Activated CD4-positive, alpha-beta memory T cell treated with anti-CD3 and anti-CD28 coated beads, Interleukin-2, amount 10 ng/mL, durations not matched to agents 7 days and 5 days (primary cell): ENCODE data around the gene PLXNC1. TPM values are rescaled to one million over a fixed set of nuclear protein-coding genes. Genes with fewer than 3 reads are reported as not detected.

ENCODE experiments used
- CTCF ChIA-PET: fragments of 350-600 bp; sonication (Branson Sonifier 250); formaldehyde crosslinking; loops from one replicate; lab custom pipeline; 2021; ENCODE audit warnings: antibody characterized with exemption, inconsistent platforms; lab: Charles Lee
- POLR2A ChIA-PET: fragments of 350-600 bp; sonication (Branson Sonifier 250); formaldehyde crosslinking; loops from one replicate; lab custom pipeline; 2021; ENCODE audit warnings: antibody characterized with exemption; lab: Charles Lee
- DNase-seq: peaks from one replicate; pipeline ENCODE4 v3.0.0-alpha.2; 2020
- H3K27ac Mint-ChIP-seq: one replicate; pipeline ENCODE4 v1.8.0; 2021; ENCODE audit warnings: mild to moderate bottlenecking, mixed read lengths
- H3K27me3 Mint-ChIP-seq: one replicate; pipeline ENCODE4 v1.8.0; 2021; ENCODE audit warnings: mixed read lengths
- H3K36me3 Mint-ChIP-seq: one replicate; pipeline ENCODE4 v1.8.0; 2021; ENCODE audit warnings: low read depth, mixed read lengths
- H3K4me1 Mint-ChIP-seq: one replicate; pipeline ENCODE4 v1.8.0; 2021; ENCODE audit warnings: mixed read lengths
- H3K4me3 Mint-ChIP-seq: one replicate; pipeline ENCODE4 v1.8.0; 2021; ENCODE audit warnings: mild to moderate bottlenecking, mixed read lengths
- H3K9me3 Mint-ChIP-seq: one replicate; pipeline ENCODE4 v1.8.0; 2021; ENCODE audit warnings: mixed read lengths
- total RNA-seq, 2 experiments: library from RNA; stranded (reverse); gene quantifications; one replicate each; pipeline ENCODE4 v1.2.3, GENCODE V29; 2021

The PLXNC1 gene
- total RNA-seq, 2 experiments from 2014 or later: 27.0 to 27.1 TPM

DNA sequence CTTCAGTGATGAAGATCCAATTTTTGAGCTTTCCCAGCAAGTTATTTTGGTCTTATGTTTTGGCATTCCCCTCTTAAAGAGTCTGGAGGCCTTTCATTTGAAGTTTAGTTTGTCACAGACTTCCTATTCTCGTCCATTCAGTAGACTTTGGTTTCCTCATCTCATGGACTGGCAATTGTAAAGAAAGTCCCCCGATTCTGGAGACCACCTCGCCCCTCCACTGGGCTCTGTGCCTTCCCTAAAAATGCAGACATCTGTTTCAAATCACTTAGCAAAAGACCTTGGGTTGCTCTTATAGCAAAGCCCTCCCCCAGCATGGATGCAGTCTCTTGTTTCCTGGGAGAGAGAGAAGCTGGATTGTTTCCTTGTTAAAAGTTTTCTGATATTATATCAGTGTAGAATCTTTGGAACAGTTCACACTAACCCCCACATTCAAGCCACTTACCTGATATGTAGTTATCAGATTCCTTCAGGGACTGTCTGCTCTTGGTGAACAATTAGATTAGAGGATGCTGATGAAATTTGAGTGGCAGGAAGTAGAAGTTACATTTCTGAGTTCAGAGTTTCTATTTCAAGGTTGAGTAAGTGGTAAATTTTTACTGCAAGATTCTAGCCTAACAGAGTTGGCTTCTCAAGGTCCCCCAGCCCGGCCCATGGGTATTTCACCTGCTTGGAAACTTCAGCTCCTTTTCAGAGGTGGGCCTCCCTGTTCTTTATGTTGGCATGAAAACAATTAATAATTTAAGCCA is 56.3 kb downstream of the PLXNC1 start:
- CTCF ChIA-PET: interaction anchor here (1.0 to 1.5 kb wide), 3 partner anchors 31 to 58 kb away, joined by 3 to 4 read pairs (median 3); partner anchors contain the start of gene PLXNC1

DNA sequence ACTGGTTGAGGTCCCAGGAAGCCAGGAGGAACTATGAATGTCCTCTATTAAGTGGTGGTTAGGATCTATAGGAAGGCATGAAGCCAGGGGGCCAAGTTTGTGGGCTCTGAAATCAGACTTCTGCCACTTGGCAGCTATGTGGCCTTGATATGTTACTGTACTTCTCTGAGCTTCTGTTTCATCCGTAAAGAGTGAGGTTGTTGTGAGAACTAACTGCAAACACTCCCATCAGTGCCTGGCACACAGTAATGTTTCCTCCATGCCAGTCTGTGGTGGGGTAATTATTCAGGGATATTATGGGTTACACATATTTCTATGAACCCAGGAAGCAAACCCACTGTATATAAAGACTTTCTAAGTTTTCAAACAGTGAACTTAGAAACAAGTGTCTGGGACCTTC is 57.4 kb downstream of the PLXNC1 start:
- peak; percentile 24 for DNase-seq
- Mint-ChIP-seq H3K4me3 (peak overlapping the region; percentile 74), H3K27ac (peak overlapping the region; percentile 96), H3K4me1 (peaks cover 74% of the 10 kb centered on the region), H3K36me3 (peaks cover 37% of the 10 kb centered on the region), H3K27me3 (no peaks in the 10 kb centered on the region), H3K9me3 (no peaks in the 10 kb centered on the region)
- ChIA-PET POLR2A (interaction anchor here (0.7 to 6.9 kb wide), 11 partner anchors 25 to 329 kb away, joined by 3 to 70 read pairs (median 5); partner anchors contain the start of gene PLXNC1), CTCF (interaction anchor here (0.7 to 1.5 kb wide), 5 partner anchors 54 to 1411 kb away, joined by 3 to 7 read pairs (median 3); partner anchors contain the start of gene PLXNC1)

More for the DNA sequence above, 56.3 kb downstream of the PLXNC1 start:
- Mint-ChIP-seq H3K4me3 (peak overlapping the region; percentile 54), H3K27ac (peak overlapping the region; percentile 71), H3K9me3 (no peaks in the 10 kb centered on the region), H3K36me3 (peaks cover 40% of the 10 kb centered on the region), H3K4me1 (peaks cover 77% of the 10 kb centered on the region), H3K27me3 (no peaks in the 10 kb centered on the region)
- POLR2A ChIA-PET: interaction anchor here (0.7 to 6.9 kb wide), 10 partner anchors 17 to 100 kb away, joined by 3 to 70 read pairs (median 6); partner anchors contain the start of gene PLXNC1
- DNase-seq: peak; percentile 22

DNA sequence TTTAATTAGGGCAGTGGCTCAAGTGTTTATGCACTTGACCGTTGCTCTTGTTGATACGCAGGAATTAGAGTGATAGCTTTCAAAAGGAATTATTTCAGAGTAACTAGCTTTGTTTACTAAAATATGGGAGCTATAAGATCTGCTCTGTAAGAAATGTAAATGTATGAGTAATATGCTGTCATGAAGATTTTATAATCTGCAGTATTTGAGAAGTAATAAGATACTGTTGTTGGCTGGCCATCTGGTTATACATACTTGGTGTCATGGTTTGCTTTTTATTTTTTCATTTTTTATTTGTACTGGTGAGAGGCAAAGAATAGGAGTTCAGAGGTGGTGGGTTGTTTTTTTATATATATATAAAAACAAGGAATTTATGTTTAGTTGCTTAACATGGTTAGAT is 58.5 kb downstream of the PLXNC1 start:
- Mint-ChIP-seq H3K27me3 (no peaks in the 10 kb centered on the region), H3K4me3 (peak overlapping the region; percentile 74), H3K4me1 (peaks cover 78% of the 10 kb centered on the region), H3K9me3 (peaks cover 2% of the 10 kb centered on the region), H3K27ac (peak overlapping the region; percentile 96), H3K36me3 (peaks cover 42% of the 10 kb centered on the region)
- ChIA-PET CTCF (interaction anchor here (0.7 to 1.5 kb wide), 5 partner anchors 55 to 291 kb away, joined by 3 to 7 read pairs (median 3); no protein-coding TSS in a partner anchor), POLR2A (interaction anchor here (0.6 to 6.9 kb wide), 9 partner anchors 9 to 98 kb away, joined by 3 to 70 read pairs (median 6); partner anchors contain the start of gene PLXNC1)
- no peak for DNase-seq

DNA sequence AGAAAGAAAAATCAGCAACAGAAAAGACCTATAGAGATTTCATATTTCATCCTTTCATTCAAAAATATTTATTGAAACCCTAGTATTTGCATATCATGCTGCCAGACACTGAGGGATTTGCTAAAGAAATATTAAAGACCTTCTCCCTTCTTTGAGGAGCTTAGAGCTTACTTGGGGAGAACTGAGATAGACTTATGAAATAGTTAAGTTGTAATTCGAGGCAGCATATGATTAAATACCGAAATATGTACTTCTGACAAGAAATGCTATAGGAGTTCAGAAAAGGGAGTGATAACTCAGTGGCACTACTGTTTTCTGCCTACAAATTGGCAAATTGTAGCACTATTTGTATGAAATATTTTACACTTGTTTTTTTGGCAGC is 59.1 kb downstream of the PLXNC1 start:
- Mint-ChIP-seq H3K4me1 (peaks cover 72% of the 10 kb centered on the region), H3K36me3 (peaks cover 39% of the 10 kb centered on the region), H3K27ac (peak overlapping the region; percentile 96), H3K4me3 (peak overlapping the region; percentile 68), H3K27me3 (no peaks in the 10 kb centered on the region), H3K9me3 (peaks cover 4% of the 10 kb centered on the region)
- POLR2A ChIA-PET: interaction anchor here (0.9 to 6.9 kb wide), 16 partner anchors 9 to 1267 kb away, joined by 3 to 70 read pairs (median 6); partner anchors contain the start of genes CEP83, METAP2, NDUFA12 and PLXNC1
- CTCF ChIA-PET: interaction anchor here (1.1 to 1.9 kb wide), 4 partner anchors 30 to 105 kb away, joined by 3 to 9 read pairs (median 6); no protein-coding TSS in a partner anchor
- no peak for DNase-seq

DNA sequence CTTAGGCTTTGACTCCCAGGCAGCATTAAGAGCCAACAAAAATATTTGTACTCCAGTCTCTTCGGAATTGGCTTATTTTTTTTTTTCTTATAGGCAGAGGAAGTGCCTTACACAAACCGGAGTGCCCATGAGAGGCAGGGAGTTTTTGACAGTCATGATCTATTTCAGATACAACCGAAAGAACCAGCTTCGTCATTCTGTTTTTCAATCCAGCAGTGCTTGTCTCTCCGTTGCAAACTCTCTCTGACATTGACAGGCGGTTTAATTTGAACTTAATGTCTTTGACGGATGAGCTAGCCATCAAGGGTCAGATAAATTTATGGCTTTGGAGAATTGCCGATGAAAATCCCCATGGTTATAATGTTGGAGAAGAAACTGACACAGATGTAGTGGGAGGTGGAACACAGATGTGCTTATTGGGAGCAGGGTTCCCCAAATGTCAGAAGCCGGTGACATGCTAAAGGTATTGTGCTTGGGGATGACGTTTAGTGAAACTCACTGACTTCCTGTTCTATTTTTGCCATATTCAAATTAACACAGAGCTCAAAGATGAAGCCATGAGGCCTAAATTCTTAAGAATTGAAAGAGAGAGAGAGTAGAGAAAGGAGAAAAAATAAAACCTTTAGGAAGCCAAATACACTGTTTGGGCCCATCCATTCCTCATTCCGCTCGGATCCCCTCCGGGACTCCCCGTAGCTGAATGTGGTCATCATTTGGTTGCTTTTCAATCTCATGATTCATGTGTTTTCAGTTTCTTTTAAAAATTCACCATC is 59.7 kb downstream of the PLXNC1 start:
- ChIA-PET POLR2A (interaction anchor here (0.8 to 6.9 kb wide), 30 partner anchors 8 to 1266 kb away, joined by 3 to 70 read pairs (median 4); partner anchors contain the start of genes CEP83, METAP2, NDUFA12 and PLXNC1), CTCF (interaction anchor here (0.7 to 1.9 kb wide), 8 partner anchors 21 to 324 kb away, joined by 3 to 9 read pairs (median 4); no protein-coding TSS in a partner anchor)
- H3K9me3 Mint-ChIP-seq: peaks cover 4% of the 10 kb centered on the region
- peak; percentile 48 for DNase-seq
- peak overlapping the region; percentile 96 for H3K27ac Mint-ChIP-seq
- H3K4me1 Mint-ChIP-seq: peaks cover 67% of the 10 kb centered on the region
- no peaks in the 10 kb centered on the region for H3K27me3 Mint-ChIP-seq
- peak overlapping the region; percentile 68 for H3K4me3 Mint-ChIP-seq
- H3K36me3 Mint-ChIP-seq: peaks cover 38% of the 10 kb centered on the region

DNA sequence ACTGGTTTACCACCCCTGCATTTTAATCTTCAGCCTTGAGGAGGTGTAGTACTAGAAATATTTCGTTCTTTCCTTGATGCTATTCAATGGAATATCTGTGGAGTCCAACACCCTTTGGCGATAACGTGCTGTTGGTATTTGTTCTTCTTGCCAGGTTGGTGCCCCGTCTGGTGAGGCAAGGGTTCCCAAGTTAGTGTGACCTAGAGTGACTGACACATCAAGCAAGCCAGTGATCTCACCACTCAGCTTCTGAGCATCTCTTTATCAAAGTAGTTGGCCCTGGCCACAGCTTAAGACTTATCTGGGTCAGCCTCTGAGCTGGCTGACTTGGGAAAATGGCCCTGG is 60.2 kb downstream of the PLXNC1 start:
- DNase-seq: peak; percentile 54
- CTCF ChIA-PET: interaction anchor here (0.7 to 1.9 kb wide), 7 partner anchors 22 to 324 kb away, joined by 3 to 9 read pairs (median 4); no protein-coding TSS in a partner anchor
- no peaks in the 10 kb centered on the region for H3K27me3 Mint-ChIP-seq

DNA sequence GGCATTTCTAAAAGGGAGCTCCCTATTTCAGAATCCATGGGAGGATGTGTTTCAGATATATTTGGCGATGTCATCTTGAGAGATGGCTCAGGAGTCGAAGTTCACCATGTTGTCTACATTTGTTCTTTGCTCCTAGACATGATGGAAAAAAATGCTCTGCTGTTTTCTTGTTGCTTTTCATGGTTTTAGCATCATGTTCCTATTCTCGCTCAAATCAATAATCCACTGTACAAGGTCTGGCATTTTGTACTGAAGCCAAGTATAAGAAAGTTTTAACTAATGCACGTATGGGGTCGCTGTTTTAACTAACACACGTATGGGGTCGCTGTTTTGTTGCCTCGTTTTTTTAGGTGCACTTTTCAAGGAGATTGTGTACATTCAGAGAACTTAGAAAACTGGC is 60.9 kb downstream of the PLXNC1 start:
- no peak for DNase-seq
- CTCF ChIA-PET: interaction anchor here (1.9 kb wide), 1 partner anchor 53 kb away, joined by 9 read pairs; no protein-coding TSS in a partner anchor
- Mint-ChIP-seq H3K36me3 (peaks cover 39% of the 10 kb centered on the region), H3K9me3 (peaks cover 4% of the 10 kb centered on the region), H3K27me3 (no peaks in the 10 kb centered on the region), H3K4me1 (peaks cover 55% of the 10 kb centered on the region), H3K27ac (peak overlapping the region; percentile 36), H3K4me3 (no peak overlapping the region)
- POLR2A ChIA-PET: interaction anchor here (1.0 to 6.9 kb wide), 16 partner anchors 9 to 250 kb away, joined by 3 to 70 read pairs (median 6); partner anchors contain the start of genes CEP83 and PLXNC1

More for the DNA sequence above, 60.2 kb downstream of the PLXNC1 start:
- POLR2A ChIA-PET: interaction anchor here (0.8 to 6.9 kb wide), 28 partner anchors 9 to 795 kb away, joined by 3 to 70 read pairs (median 4); partner anchors contain the start of genes CEP83, NDUFA12 and PLXNC1
- peak overlapping the region; percentile 96 for H3K27ac Mint-ChIP-seq
- peak overlapping the region; percentile 68 for H3K4me3 Mint-ChIP-seq
- H3K9me3 Mint-ChIP-seq: peaks cover 4% of the 10 kb centered on the region
- peaks cover 42% of the 10 kb centered on the region for H3K36me3 Mint-ChIP-seq
- peaks cover 61% of the 10 kb centered on the region for H3K4me1 Mint-ChIP-seq

DNA sequence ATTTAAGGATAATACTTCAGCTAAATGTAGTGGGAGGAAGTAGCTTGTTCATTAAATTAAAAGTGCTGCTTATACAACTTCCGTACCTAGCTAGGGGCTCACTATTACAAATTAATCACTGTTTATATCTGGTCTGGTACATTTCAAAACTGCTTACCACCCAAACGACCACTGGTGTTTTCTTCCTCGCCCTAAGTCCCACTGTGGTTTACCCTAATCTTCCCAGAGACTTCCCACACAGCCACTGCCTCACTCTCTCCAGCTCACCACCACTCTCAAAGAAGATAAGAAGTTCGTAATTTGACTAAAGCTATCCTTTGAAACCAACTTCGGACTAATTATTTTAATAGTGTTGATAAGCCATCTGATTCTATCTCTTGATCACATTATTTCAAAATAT is 62.6 kb downstream of the PLXNC1 start:
- no peak for DNase-seq
- CTCF ChIA-PET: interaction anchor here (1.0 to 1.2 kb wide), 2 partner anchors 10 to 109 kb away, joined by 3 read pairs; no protein-coding TSS in a partner anchor
- Mint-ChIP-seq H3K9me3 (peaks cover 4% of the 10 kb centered on the region), H3K4me1 (peaks cover 38% of the 10 kb centered on the region), H3K36me3 (peaks cover 34% of the 10 kb centered on the region), H3K27ac (no peak overlapping the region), H3K27me3 (no peaks in the 10 kb centered on the region), H3K4me3 (no peak overlapping the region)
- POLR2A ChIA-PET: interaction anchor here (0.9 kb wide), 2 partner anchors 37 to 116 kb away, joined by 3 read pairs; no protein-coding TSS in a partner anchor

DNA sequence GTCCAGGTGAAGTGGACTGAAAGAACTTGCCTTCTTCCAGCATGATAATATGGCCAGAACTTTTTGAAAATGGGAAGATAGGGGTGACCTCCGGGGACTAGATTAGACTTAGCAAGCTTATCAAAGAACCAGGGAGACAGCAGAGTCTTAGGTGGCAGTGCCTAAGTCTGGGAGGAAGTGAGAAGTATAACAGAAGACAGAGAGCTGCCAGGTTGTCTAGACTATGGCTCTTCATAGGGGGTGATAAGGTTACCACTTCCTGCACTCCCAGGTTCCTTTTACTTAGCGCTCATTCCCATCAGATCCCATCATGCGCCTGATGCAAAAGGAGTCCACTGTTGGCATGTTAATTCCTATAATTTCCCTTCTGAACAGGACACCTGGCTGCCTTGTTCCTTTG is 69.9 kb downstream of the PLXNC1 start:
- Mint-ChIP-seq H3K27me3 (no peaks in the 10 kb centered on the region), H3K9me3 (no peaks in the 10 kb centered on the region), H3K4me1 (no peaks in the 10 kb centered on the region), H3K36me3 (peaks cover 23% of the 10 kb centered on the region), H3K4me3 (no peak overlapping the region), H3K27ac (no peak overlapping the region)
- ChIA-PET POLR2A (interaction anchor here (1.0 kb wide), 1 partner anchor 10 kb away, joined by 5 read pairs; no protein-coding TSS in a partner anchor), CTCF (interaction anchor here (0.9 kb wide), 1 partner anchor 16 kb away, joined by 3 read pairs; no protein-coding TSS in a partner anchor)
- DNase-seq: no peak

DNA sequence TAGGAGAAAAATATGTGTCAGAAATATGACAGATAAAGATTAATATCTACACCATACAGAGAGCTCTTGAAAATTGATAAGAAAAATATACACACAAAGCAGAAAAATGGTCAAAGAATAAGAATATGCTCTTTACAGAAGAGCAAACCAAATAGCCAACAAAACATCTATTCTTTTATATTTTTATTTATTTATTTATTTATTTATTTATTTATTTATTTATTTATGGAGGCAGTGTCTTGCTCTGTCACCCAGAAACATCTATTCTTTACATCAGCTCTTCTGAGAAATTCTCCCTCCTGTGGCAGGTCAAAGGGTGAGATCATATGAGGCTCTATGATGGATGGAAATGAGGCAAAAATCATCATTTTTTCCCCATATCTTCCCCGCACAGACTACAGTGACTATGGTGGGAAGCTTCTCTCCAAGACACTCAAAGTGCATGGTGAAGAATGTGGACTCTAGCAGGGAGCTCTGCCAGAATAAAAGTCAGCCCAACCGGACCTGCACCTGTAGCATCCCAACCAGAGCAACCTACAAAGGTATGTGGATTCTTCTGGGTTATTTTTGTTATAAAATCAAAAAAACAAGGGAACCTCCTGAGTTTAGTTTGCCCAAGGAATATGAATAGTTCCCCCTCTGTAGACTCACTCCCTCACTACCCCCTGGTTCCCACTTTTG is 71.4 kb downstream of the PLXNC1 start:
- POLR2A ChIA-PET: interaction anchor here (0.5 to 1.5 kb wide), 3 partner anchors 11 to 85 kb away, joined by 3 to 5 read pairs (median 3); no protein-coding TSS in a partner anchor

DNA sequence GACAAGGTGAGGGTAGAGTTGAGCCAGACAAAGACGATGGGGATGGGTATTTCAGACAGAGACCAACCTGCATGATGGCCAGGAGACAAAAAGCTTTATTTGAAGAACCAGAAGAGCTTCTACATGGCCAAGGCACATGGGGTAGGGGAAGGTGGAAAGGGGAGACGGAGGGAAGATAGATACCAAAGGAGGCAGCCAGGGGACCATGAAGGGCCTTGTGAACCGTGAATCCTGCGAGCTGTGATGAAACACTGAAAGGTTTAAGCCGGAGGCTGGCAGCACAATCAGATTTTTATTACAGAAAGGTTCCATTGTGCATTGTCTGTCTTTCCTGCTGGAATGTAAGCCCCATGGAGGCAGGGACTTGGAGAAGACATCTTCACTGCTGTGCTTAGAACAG is 72.4 kb downstream of the PLXNC1 start:
- H3K4me1 Mint-ChIP-seq: no peaks in the 10 kb centered on the region
- H3K4me3 Mint-ChIP-seq: no peak overlapping the region
- no peak for DNase-seq
- peaks cover 35% of the 10 kb centered on the region for H3K36me3 Mint-ChIP-seq
- no peak overlapping the region for H3K27ac Mint-ChIP-seq
- CTCF ChIA-PET: no interaction called here
- no peaks in the 10 kb centered on the region for H3K27me3 Mint-ChIP-seq
- no peaks in the 10 kb centered on the region for H3K9me3 Mint-ChIP-seq
- POLR2A ChIA-PET: interaction anchor here (1.5 kb wide), 1 partner anchor 12 kb away, joined by 5 read pairs; no protein-coding TSS in a partner anchor

More for the DNA sequence above, 71.4 kb downstream of the PLXNC1 start:
- no peak for DNase-seq
- peaks cover 32% of the 10 kb centered on the region for H3K36me3 Mint-ChIP-seq
- no peaks in the 10 kb centered on the region for H3K4me1 Mint-ChIP-seq
- no peak overlapping the region for H3K27ac Mint-ChIP-seq
- H3K9me3 Mint-ChIP-seq: no peaks in the 10 kb centered on the region
- H3K27me3 Mint-ChIP-seq: no peaks in the 10 kb centered on the region
- CTCF ChIA-PET: no interaction called here
- no peak overlapping the region for H3K4me3 Mint-ChIP-seq
